ENCODE measurements around the gene ZNF791. TPM values are rescaled to one million over a fixed set of nuclear protein-coding genes. Genes with fewer than 3 reads are reported as not detected.

The ZNF791 gene
- total and polyA plus RNA-seq, 2 experiments from 2014 or later = 12.2 to 15.3 TPM

- TF ChIP-seq ZNF331 (CRISPR knock-in tag; IDR thresholded peaks at IDR 0.05; ENCODE audit: low read depth) (no peak), ZNF114 (CRISPR knock-in tag; IDR thresholded peaks at IDR 0.05) (no peak), REST (IDR thresholded peaks at IDR 0.05; ENCODE audit: unreplicated experiment) (no peak)
- TF ChIP-seq, protein P1, sequence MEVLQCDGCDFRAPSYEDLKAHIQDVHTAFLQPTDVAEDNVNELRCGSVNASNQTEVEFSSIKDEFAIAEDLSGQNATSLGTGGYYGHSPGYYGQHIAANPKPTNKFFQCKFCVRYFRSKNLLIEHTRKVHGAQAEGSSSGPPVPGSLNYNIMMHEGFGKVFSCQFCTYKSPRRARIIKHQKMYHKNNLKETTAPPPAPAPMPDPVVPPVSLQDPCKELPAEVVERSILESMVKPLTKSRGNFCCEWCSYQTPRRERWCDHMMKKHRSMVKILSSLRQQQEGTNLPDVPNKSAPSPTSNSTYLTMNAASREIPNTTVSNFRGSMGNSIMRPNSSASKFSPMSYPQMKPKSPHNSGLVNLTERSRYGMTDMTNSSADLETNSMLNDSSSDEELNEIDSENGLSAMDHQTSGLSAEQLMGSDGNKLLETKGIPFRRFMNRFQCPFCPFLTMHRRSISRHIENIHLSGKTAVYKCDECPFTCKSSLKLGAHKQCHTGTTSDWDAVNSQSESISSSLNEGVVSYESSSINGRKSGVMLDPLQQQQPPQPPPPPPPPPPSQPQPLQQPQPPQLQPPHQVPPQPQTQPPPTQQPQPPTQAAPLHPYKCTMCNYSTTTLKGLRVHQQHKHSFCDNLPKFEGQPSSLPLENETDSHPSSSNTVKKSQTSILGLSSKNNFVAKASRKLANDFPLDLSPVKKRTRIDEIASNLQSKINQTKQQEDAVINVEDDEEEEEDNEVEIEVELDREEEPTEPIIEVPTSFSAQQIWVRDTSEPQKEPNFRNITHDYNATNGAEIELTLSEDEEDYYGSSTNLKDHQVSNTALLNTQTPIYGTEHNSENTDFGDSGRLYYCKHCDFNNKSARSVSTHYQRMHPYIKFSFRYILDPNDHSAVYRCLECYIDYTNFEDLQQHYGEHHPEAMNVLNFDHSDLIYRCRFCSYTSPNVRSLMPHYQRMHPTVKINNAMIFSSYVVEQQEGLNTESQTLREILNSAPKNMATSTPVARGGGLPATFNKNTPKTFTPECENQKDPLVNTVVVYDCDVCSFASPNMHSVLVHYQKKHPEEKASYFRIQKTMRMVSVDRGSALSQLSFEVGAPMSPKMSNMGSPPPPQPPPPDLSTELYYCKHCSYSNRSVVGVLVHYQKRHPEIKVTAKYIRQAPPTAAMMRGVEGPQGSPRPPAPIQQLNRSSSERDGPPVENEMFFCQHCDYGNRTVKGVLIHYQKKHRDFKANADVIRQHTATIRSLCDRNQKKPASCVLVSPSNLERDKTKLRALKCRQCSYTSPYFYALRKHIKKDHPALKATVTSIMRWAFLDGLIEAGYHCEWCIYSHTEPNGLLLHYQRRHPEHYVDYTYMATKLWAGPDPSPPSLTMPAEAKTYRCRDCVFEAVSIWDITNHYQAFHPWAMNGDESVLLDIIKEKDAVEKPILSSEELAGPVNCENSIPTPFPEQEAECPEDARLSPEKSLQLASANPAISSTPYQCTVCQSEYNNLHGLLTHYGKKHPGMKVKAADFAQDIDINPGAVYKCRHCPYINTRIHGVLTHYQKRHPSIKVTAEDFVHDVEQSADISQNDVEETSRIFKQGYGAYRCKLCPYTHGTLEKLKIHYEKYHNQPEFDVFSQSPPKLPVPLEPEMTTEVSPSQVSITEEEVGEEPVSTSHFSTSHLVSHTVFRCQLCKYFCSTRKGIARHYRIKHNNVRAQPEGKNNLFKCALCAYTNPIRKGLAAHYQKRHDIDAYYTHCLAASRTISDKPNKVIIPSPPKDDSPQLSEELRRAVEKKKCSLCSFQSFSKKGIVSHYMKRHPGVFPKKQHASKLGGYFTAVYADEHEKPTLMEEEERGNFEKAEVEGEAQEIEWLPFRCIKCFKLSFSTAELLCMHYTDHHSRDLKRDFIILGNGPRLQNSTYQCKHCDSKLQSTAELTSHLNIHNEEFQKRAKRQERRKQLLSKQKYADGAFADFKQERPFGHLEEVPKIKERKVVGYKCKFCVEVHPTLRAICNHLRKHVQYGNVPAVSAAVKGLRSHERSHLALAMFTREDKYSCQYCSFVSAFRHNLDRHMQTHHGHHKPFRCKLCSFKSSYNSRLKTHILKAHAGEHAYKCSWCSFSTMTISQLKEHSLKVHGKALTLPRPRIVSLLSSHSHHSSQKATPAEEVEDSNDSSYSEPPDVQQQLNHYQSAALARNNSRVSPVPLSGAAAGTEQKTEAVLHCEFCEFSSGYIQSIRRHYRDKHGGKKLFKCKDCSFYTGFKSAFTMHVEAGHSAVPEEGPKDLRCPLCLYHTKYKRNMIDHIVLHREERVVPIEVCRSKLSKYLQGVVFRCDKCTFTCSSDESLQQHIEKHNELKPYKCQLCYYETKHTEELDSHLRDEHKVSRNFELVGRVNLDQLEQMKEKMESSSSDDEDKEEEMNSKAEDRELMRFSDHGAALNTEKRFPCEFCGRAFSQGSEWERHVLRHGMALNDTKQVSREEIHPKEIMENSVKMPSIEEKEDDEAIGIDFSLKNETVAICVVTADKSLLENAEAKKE (CRISPR knock-in tag; IDR thresholded peaks at IDR 0.05) = no peak
Measured at GRCh38 chr19:12665671-12666264, 55.0 kb downstream of the ZNF791 start (continued).

Data from GM23338 (cell line).